ENCODE results near the gene CYTH1. TPM values are rescaled to one million over a fixed set of nuclear protein-coding genes. Genes with fewer than 3 reads are reported as not detected.

CYTH1 gene
- total RNA-seq, 1 donor from 2014 or later = 35.5 TPM

GRCh38 chr17:78694805-78695531, 87.1 kb downstream of the CYTH1 start:
- peaks cover 22% of the 10 kb centered on the region for H3K36me3 ChIP-seq (ENCODE audit: control insufficient read depth, insufficient read depth, low read length)
- H3K4me3 ChIP-seq (ENCODE audit: low read depth, low read length) = no peak overlapping the region
- FAIRE-seq = no peak
- TF ChIP-seq CTCF (IDR thresholded peaks at IDR 0.05; ENCODE audit: insufficient read depth, low read length, severe bottlenecking) = no peak
- DNase-seq (ENCODE audit: low read depth) = no peak
- no peaks in the 10 kb centered on the region for H3K27me3 ChIP-seq (ENCODE audit: control insufficient read depth, insufficient read depth, low read length)

GRCh38 chr17:78693346-78694083, 88.6 kb downstream of the CYTH1 start:
- H3K27me3 ChIP-seq (ENCODE audit: control insufficient read depth, insufficient read depth, low read length) = no peaks in the 10 kb centered on the region
- H3K4me3 ChIP-seq (ENCODE audit: low read depth, low read length) = no peak overlapping the region
- DNase-seq (ENCODE audit: low read depth) (no peak), FAIRE-seq (no peak)
- H3K36me3 ChIP-seq (ENCODE audit: control insufficient read depth, insufficient read depth, low read length) = peaks cover 20% of the 10 kb centered on the region
- no peak for TF ChIP-seq CTCF (IDR thresholded peaks at IDR 0.05; ENCODE audit: insufficient read depth, low read length, severe bottlenecking)

- no peak overlapping the region for H3K4me3 ChIP-seq (ENCODE audit: low read depth, low read length)
- H3K36me3 ChIP-seq (ENCODE audit: control insufficient read depth, insufficient read depth, low read length) = peaks cover 12% of the 10 kb centered on the region
- H3K27me3 ChIP-seq (ENCODE audit: control insufficient read depth, insufficient read depth, low read length) = no peaks in the 10 kb centered on the region
- no peak for TF ChIP-seq CTCF (IDR thresholded peaks at IDR 0.05; ENCODE audit: insufficient read depth, low read length, severe bottlenecking)
- DNase-seq (ENCODE audit: low read depth) (no peak), FAIRE-seq (no peak)
Observed at GRCh38 chr17:78692460-78693010, 89.5 kb downstream of the CYTH1 start.

- no peaks in the 10 kb centered on the region for H3K27me3 ChIP-seq (ENCODE audit: control insufficient read depth, insufficient read depth, low read length)
- no peak overlapping the region for H3K4me3 ChIP-seq (ENCODE audit: low read depth, low read length)
- FAIRE-seq = peak; percentile 82
- H3K36me3 ChIP-seq (ENCODE audit: control insufficient read depth, insufficient read depth, low read length) = peaks cover 17% of the 10 kb centered on the region
- TF ChIP-seq CTCF (IDR thresholded peaks at IDR 0.05; ENCODE audit: insufficient read depth, low read length, severe bottlenecking) = peak; percentile 19
- no peak for DNase-seq (ENCODE audit: low read depth)
Observed at GRCh38 chr17:78689029-78689428, 93.0 kb downstream of the CYTH1 start.

GRCh38 chr17:78687944-78688343, 94.1 kb downstream of the CYTH1 start:
- peaks cover 20% of the 10 kb centered on the region for H3K36me3 ChIP-seq (ENCODE audit: control insufficient read depth, insufficient read depth, low read length)
- FAIRE-seq (no peak), DNase-seq (ENCODE audit: low read depth) (no peak)
- H3K4me3 ChIP-seq (ENCODE audit: low read depth, low read length) = no peak overlapping the region
- no peaks in the 10 kb centered on the region for H3K27me3 ChIP-seq (ENCODE audit: control insufficient read depth, insufficient read depth, low read length)
- TF ChIP-seq CTCF (IDR thresholded peaks at IDR 0.05; ENCODE audit: insufficient read depth, low read length, severe bottlenecking) = no peak
